Measurements from ENCODE around the gene ZNF470.

GRCh38 chr19:56611288-56611687 lies 44.0 kb downstream of the ZNF470 start:
- TF ChIP-seq, protein P1, sequence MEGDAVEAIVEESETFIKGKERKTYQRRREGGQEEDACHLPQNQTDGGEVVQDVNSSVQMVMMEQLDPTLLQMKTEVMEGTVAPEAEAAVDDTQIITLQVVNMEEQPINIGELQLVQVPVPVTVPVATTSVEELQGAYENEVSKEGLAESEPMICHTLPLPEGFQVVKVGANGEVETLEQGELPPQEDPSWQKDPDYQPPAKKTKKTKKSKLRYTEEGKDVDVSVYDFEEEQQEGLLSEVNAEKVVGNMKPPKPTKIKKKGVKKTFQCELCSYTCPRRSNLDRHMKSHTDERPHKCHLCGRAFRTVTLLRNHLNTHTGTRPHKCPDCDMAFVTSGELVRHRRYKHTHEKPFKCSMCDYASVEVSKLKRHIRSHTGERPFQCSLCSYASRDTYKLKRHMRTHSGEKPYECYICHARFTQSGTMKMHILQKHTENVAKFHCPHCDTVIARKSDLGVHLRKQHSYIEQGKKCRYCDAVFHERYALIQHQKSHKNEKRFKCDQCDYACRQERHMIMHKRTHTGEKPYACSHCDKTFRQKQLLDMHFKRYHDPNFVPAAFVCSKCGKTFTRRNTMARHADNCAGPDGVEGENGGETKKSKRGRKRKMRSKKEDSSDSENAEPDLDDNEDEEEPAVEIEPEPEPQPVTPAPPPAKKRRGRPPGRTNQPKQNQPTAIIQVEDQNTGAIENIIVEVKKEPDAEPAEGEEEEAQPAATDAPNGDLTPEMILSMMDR (IDR thresholded peaks at IDR 0.05), result no peak
- TF ChIP-seq POLR2A (IDR thresholded peaks at IDR 0.05), result no peak
